K562 (cell line): ENCODE results near the gene METTL23. TPM values are rescaled to one million over a fixed set of nuclear protein-coding genes. Genes with fewer than 3 reads are reported as not detected.
A peak's percentile ranks its signal among the peaks of the same experiment; 100 is the strongest.

Experiments
- BRD9 ChIP-seq: fragments of 450-650 bp; IDR thresholded peaks from 2 replicates; pipeline ENCODE4 v1.6.1; 2018; ENCODE audit warnings: low read depth; ENCODE audit not compliant: partially characterized antibody
- CREB1 ChIP-seq, 2 experiments: sonication (generic) in 1 of 2; formaldehyde crosslinking in 1 of 2; IDR thresholded peaks; 2 replicates each; pipeline versions ENCODE4 v1.6.1 to v1.8.0; 2012 to 2022; ENCODE audit warnings: inconsistent platforms in 1 of 2, mild to moderate bottlenecking in 1 of 2, missing genetic modification reagents in 1 of 2, moderate library complexity in 1 of 2
- DDX20 ChIP-seq: fragments of 450-650 bp; IDR thresholded peaks from 2 replicates; pipeline ENCODE4 v1.6.1; 2016; ENCODE audit warnings: missing genetic modification characterization, low read depth, mild to moderate bottlenecking, missing compliant biosample characterization, moderate library complexity
- ESRRB ChIP-seq: fragments of 250-450 bp; sonication (Bioruptor Pico); IDR thresholded peaks from 2 replicates; pipeline ENCODE4 v1.5.0; 2020; ENCODE audit warnings: mild to moderate bottlenecking, moderate library complexity, borderline replicate concordance
- FOXJ2 ChIP-seq: fragments of 200-800 bp; sonication (Bioruptor generic); IDR thresholded peaks from 2 replicates; pipeline ENCODE4 v1.6.1; 2016; ENCODE audit warnings: missing genetic modification characterization, missing compliant biosample characterization
- NCOA2 ChIP-seq, 2 experiments: fragments of 450-650 bp; IDR thresholded peaks; 2 replicates each; pipeline ENCODE4 v1.6.1; 2018; ENCODE audit warnings: mild to moderate bottlenecking in 2 of 2, moderate library complexity in 1 of 2; ENCODE audit not compliant: partially characterized antibody in 2 of 2
- PREB ChIP-seq: sonication (generic); formaldehyde crosslinking; IDR thresholded peaks from 2 replicates; pipeline ENCODE4 v1.8.1; 2023; ENCODE audit warnings: mild to moderate bottlenecking, missing genetic modification reagents
- STAT5A ChIP-seq: IDR thresholded peaks from 2 replicates; pipeline ENCODE4 v1.6.1; 2012; ENCODE audit warnings: low read length, inconsistent platforms, borderline replicate concordance
- polyA plus RNA-seq, 8 experiments: library from polyadenylated mRNA; depleted of rRNA in 4 of 8; stranded (reverse) in 5 of 8; unstranded in 3 of 8; fragments of >200 nt; fragmentation: Nextera tagmentation in 2 of 8; fragmentation: Illumina TruSeq in 1 of 8; extraction: Ambion mirVana in 2 of 8; extraction: Trizol in 1 of 8; gene quantifications; 2 replicates each; pipeline versions ENCODE4 v1.2.1 to v1.2.3, GENCODE V29; 2011 to 2014; ENCODE audit warnings: inconsistent platforms in 1 of 8, missing spikeins in 1 of 8
- total RNA-seq, 7 experiments: library from RNA; depleted of rRNA in 6 of 7; stranded (reverse); fragments of >200 nt in 6 of 7; fragmentation: Illumina TruSeq in 2 of 7; extraction: Trizol in 2 of 7; gene quantifications; 2 replicates each; pipeline versions ENCODE4 v1.2.1 to v1.2.3, GENCODE V29; 2011 to 2021; ENCODE audit warnings: low replicate concordance in 1 of 7
- TF ChIP-seq, protein P1 (sequence below): fragments of 450-650 bp; conservative IDR thresholded peaks from 2 replicates; pipeline ENCODE4 v1.6.1; 2016; ENCODE audit warnings: missing genetic modification characterization, low read depth, mild to moderate bottlenecking, missing compliant biosample characterization, moderate library complexity
- TF ChIP-seq, protein P2 (sequence below), 2 experiments: fragments of 450-650 bp; IDR thresholded peaks; 2 replicates each; pipeline ENCODE4 v1.6.1; 2016; ENCODE audit warnings: mild to moderate bottlenecking in 2 of 2, borderline replicate concordance in 1 of 2, low read depth in 1 of 2, moderate library complexity in 1 of 2
- TF ChIP-seq, protein P3 (sequence below): fragments of 250-450 bp; sonication (Bioruptor Pico); IDR thresholded peaks from 2 replicates; pipeline ENCODE4 v1.8.0; 2021; ENCODE audit warnings: moderate library complexity, mild to moderate bottlenecking, inconsistent platforms

The METTL23 gene
- total and polyA plus RNA-seq, 9 of the 15 experiments (the other 6 are each of a cell fraction or from before 2014, with no cell fraction given), result 29.4 to 67.3 (median 41.6) TPM

- TF ChIP-seq FOXJ2 (tag), result no peak
- TF ChIP-seq, protein P1, sequence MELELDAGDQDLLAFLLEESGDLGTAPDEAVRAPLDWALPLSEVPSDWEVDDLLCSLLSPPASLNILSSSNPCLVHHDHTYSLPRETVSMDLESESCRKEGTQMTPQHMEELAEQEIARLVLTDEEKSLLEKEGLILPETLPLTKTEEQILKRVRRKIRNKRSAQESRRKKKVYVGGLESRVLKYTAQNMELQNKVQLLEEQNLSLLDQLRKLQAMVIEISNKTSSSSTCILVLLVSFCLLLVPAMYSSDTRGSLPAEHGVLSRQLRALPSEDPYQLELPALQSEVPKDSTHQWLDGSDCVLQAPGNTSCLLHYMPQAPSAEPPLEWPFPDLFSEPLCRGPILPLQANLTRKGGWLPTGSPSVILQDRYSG, result no peak
- no peak for TF ChIP-seq PREB
- no peak for TF ChIP-seq DDX20 (tag)
- TF ChIP-seq, protein P2, sequence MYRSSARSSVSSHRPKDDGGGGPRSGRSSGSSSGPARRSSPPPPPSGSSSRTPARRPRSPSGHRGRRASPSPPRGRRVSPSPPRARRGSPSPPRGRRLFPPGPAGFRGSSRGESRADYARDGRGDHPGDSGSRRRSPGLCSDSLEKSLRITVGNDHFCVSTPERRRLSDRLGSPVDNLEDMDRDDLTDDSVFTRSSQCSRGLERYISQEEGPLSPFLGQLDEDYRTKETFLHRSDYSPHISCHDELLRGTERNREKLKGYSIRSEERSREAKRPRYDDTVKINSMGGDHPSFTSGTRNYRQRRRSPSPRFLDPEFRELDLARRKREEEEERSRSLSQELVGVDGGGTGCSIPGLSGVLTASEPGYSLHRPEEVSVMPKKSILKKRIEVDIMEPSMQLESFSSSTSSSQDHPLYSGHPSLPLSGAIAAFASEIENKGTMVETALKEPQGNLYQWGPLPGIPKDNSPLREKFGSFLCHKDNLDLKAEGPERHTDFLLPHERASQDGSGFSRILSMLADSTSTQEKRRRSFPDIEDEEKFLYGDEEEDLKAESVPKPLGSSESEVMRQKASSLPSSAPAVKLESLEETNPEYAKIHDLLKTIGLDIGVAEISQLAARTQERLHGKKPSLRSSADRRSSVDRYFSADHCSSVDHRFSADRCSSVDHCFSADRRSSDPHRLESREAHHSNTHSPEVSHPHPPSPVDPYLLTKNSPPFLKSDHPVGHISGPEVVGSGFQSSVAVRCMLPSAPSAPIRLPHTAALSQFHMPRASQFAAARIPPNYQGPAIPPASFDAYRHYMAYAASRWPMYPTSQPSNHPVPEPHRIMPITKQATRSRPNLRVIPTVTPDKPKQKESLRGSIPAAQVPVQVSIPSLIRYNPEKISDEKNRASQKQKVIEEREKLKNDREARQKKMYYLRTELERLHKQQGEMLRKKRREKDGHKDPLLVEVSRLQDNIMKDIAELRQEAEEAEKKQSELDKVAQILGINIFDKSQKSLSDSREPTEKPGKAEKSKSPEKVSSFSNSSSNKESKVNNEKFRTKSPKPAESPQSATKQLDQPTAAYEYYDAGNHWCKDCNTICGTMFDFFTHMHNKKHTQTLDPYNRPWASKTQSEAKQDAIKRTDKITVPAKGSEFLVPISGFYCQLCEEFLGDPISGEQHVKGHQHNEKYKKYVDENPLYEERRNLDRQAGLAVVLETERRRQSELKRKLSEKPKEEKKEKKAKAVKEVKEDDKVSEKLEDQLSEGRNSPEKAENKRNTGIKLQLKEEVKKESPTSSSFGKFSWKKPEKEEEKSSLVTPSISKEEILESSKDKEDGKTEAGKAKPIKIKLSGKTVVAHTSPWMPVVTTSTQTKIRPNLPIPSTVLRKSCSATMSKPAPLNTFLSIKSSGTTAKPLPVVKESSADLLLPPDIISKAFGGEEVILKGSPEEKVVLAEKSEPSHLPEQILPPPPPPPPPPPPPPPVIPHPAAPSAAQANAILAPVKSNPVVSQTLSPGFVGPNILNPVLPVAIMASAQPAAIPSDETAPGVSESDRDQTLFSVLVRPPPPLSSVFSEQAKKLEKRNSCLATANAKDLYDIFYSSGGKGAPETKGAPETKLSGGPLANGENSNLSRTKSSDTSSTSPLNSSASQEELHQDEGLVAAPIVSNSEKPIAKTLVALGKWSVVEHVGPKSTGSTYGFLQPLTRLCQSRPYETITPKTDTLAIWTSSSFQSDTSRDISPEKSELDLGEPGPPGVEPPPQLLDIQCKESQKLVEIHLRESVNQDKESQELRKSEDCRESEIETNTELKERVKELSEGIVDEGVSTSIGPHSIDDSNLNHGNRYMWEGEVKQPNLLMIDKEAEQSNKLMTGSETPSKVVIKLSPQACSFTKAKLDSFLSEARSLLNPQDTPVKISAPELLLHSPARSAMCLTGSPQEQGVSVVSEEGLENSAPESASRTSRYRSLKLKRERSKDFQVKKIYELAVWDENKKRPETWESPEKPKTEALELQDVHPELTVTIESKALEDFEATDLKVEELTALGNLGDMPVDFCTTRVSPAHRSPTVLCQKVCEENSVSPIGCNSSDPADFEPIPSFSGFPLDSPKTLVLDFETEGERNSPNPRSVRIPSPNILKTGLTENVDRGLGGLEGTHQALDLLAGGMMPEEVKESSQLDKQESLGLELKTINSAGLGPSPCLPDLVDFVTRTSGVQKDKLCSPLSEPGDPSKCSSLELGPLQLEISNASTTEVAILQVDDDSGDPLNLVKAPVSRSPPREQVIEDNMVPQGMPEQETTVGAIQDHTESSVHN (IDR thresholded peaks at IDR 0.05; ENCODE audit: borderline replicate concordance in 1 of 2, low read depth in 1 of 2), result no peak
- no peak for TF ChIP-seq ESRRB (CRISPR knock-in tag)
- TF ChIP-seq BRD9, result no peak
- TF ChIP-seq CREB1 (IDR thresholded peaks at IDR 0.05), result peak; percentile 91
- peak; percentile 47; the same call in 1 of the 2 replicates for TF ChIP-seq CREB1 (CRISPR knock-in tag; IDR thresholded peaks at IDR 0.05)
- TF ChIP-seq STAT5A, result 0 out of 2 replicates have a peak, but pooled peaks have one; percentile 2
- TF ChIP-seq NCOA2 (IDR thresholded peaks at IDR 0.05; ENCODE audit: partially characterized antibody in 2 of 2), result no peak
- TF ChIP-seq, protein P3, sequence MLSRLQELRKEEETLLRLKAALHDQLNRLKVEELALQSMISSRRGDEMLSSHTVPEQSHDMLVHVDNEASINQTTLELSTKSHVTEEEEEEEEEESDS (CRISPR knock-in tag), result no peak
These were observed 336 bp upstream of the METTL23 start, which contains the start of gene JMJD6 (continued) for GRCh38 chr17:76726231-76726775.
